GM12878 (cell line): ENCODE data around the gene FOXD2. TPM values are rescaled to one million over a fixed set of nuclear protein-coding genes. Genes with fewer than 3 reads are reported as not detected.

Source experiments
- CHD2 ChIP-seq: IDR thresholded peaks from 2 replicates; pipeline ENCODE4 v1.6.1; 2011; ENCODE audit warnings: low read depth, low read length, improper control_type of control experiment, borderline replicate concordance
- CTCF ChIP-seq, 3 experiments: IDR thresholded peaks in 2 of 3; conservative IDR thresholded peaks in 1 of 3; 2 replicates each; pipeline ENCODE4 v1.5.1; 2011; ENCODE audit warnings: low read depth in 3 of 3, low read length in 3 of 3, mild to moderate bottlenecking in 3 of 3, control low read depth in 2 of 3, moderate library complexity in 2 of 3, inconsistent platforms in 1 of 3, mixed read lengths in 1 of 3; ENCODE audit not compliant: control insufficient read depth in 2 of 3, insufficient read depth in 1 of 3; ENCODE audit errors: extremely low read depth in 1 of 3
- EED ChIP-seq: sonication (generic); IDR thresholded peaks from 2 replicates; pipeline ENCODE4 v1.6.1; 2016; ENCODE audit warnings: antibody characterized with exemption, low read depth
- EGR1 ChIP-seq, 2 experiments: IDR thresholded peaks; 1 replicate in 1 of 2; 2 replicates in 1 of 2; pipeline ENCODE4 v1.6.1; 2011 to 2012; ENCODE audit warnings: low read depth in 2 of 2, low read length in 2 of 2, borderline replicate concordance in 1 of 2, mild to moderate bottlenecking in 1 of 2, moderate library complexity in 1 of 2
- IKZF1 ChIP-seq: fragments of 450-650 bp; conservative IDR thresholded peaks from 2 replicates; pipeline ENCODE4 v1.6.1; 2017; ENCODE audit warnings: antibody characterized with exemption, mild to moderate bottlenecking
- IKZF2 ChIP-seq, 2 experiments: fragments of 450-650 bp; IDR thresholded peaks; 2 replicates each; pipeline ENCODE4 v1.6.1; 2017; ENCODE audit warnings: mild to moderate bottlenecking in 2 of 2, moderate library complexity in 2 of 2
- LARP7 ChIP-seq: fragments of 450-650 bp; IDR thresholded peaks from 2 replicates; pipeline ENCODE4 v1.6.1; 2017; ENCODE audit warnings: mild to moderate bottlenecking
- MAX ChIP-seq: IDR thresholded peaks from 2 replicates; pipeline ENCODE4 v1.6.1; 2012; ENCODE audit warnings: low read depth, low read length, improper control_type of control experiment
- NBN ChIP-seq: fragments of 450-650 bp; IDR thresholded peaks from 2 replicates; pipeline ENCODE4 v1.6.1; 2016
- NR2C1 ChIP-seq: fragments of 450-650 bp; IDR thresholded peaks from 2 replicates; pipeline ENCODE4 v1.6.1; 2017; ENCODE audit warnings: antibody characterized with exemption, mild to moderate bottlenecking, moderate library complexity
- POLR2A ChIP-seq: IDR thresholded peaks from 2 replicates; pipeline ENCODE4 v1.6.1; 2011; ENCODE audit warnings: low read depth, mild to moderate bottlenecking, low read length
- RAD21 ChIP-seq: IDR thresholded peaks from 2 replicates; pipeline ENCODE4 v1.6.1; 2011; ENCODE audit warnings: mild to moderate bottlenecking, low read depth, low read length, moderate library complexity; ENCODE audit not compliant: insufficient read depth
- REST ChIP-seq: IDR thresholded peaks from 2 replicates; pipeline ENCODE4 v1.6.1; 2012; ENCODE audit warnings: mild to moderate bottlenecking, low read depth, low read length
- SIN3A ChIP-seq: IDR thresholded peaks from 2 replicates; pipeline ENCODE4 v1.6.1; 2012; ENCODE audit warnings: low read depth, low read length, improper control_type of control experiment
- SMAD5 ChIP-seq: IDR thresholded peaks from 2 replicates; pipeline ENCODE4 v1.6.1; 2016; ENCODE audit warnings: antibody characterized with exemption, low read depth
- SMARCA5 ChIP-seq: fragments of 450-650 bp; IDR thresholded peaks from 2 replicates; pipeline ENCODE4 v1.6.1; 2017; ENCODE audit warnings: mild to moderate bottlenecking
- STAT3 ChIP-seq: IDR thresholded peaks from 2 replicates; pipeline ENCODE4 v1.6.1; 2011; ENCODE audit warnings: low read depth, low read length, improper control_type of control experiment
- WRNIP1 ChIP-seq: IDR thresholded peaks from 2 replicates; pipeline ENCODE4 v1.6.1; 2011; ENCODE audit warnings: low read depth, low read length, improper control_type of control experiment, borderline replicate concordance
- ZBED1 ChIP-seq: IDR thresholded peaks from 2 replicates; pipeline ENCODE4 v1.6.1; 2016; ENCODE audit warnings: borderline replicate concordance
- ZNF24 ChIP-seq: fragments of 450-650 bp; IDR thresholded peaks from 2 replicates; pipeline ENCODE4 v1.6.1; 2017; ENCODE audit warnings: antibody characterized with exemption, mild to moderate bottlenecking
- ZNF592 ChIP-seq: fragments of 450-650 bp; IDR thresholded peaks from 2 replicates; pipeline ENCODE4 v1.6.1; 2017; ENCODE audit warnings: mild to moderate bottlenecking, moderate library complexity
- polyA plus RNA-seq, 11 experiments: library from polyadenylated mRNA; depleted of rRNA in 4 of 11; unstranded in 6 of 11; stranded (reverse) in 5 of 11; fragments of >200 nt; fragmentation: Nextera tagmentation in 4 of 11; fragmentation: Illumina TruSeq in 1 of 11; extraction: Ambion mirVana in 4 of 11; extraction: Trizol in 1 of 11; gene quantifications; 1 replicate in 1 of 11; 2 replicates in 10 of 11; pipeline versions ENCODE4 v1.2.1 to v1.2.3, GENCODE V29; 2011 to 2016; ENCODE audit warnings: inconsistent platforms in 2 of 11, missing spikeins in 2 of 11, low read depth in 1 of 11
- total RNA-seq, 4 experiments: library from RNA; depleted of rRNA in 3 of 4; stranded (reverse); fragments of >200 nt in 3 of 4; fragmentation: Illumina TruSeq in 1 of 4; extraction: Trizol in 1 of 4; gene quantifications; 2 replicates each; pipeline versions ENCODE4 v1.2.1 to v1.2.3, GENCODE V29; 2013 to 2021

FOXD2 gene
- total and polyA plus RNA-seq, 10 of the 15 experiments (the other 5 are each of a cell fraction or from before 2014, with no cell fraction given): under 0.01 to 0.27 (median 0.04) TPM; not detected in 1

GRCh38 chr1:47437447-47438164, at the start of gene FOXD2 (continued):
- TF ChIP-seq IKZF2 (IDR thresholded peaks at IDR 0.05) (0 out of 4 replicates have a peak, but pooled peaks of 1 of the 2 experiments have one; percentile 45), SMAD5 (no peak), STAT3 (no peak), SMARCA5 (peak; percentile 93), SIN3A (peak; percentile 44), CHD2 (peak; percentile 68), IKZF1 (peak; percentile 73), CTCF (IDR thresholded peaks at IDR 0.05 in 2 of 3, conservative IDR thresholded peaks at IDR 0.05 in 1 of 3; ENCODE audit: control insufficient read depth in 2 of 3, extremely low read depth in 1 of 3, insufficient read depth in 1 of 3, low read depth in 3 of 3, low read length in 3 of 3) (peak; percentile 70 to 81 (median 75)), POLR2A (peak; percentile 70), LARP7 (peak; percentile 31; the same call in 1 of the 2 replicates), NBN (peak; percentile 61; the same call in 1 of the 2 replicates), ZNF24 (0 out of 2 replicates have a peak, but pooled peaks have one; percentile 20), MAX (no peak), EGR1 (IDR thresholded peaks at IDR 0.05; ENCODE audit: borderline replicate concordance in 1 of 2, low read depth in 2 of 2, low read length in 2 of 2) (peak in 1 of 2 experiments; percentile 69; a peak in 1 of 3 replicates), RAD21 (peak; percentile 21; the same call in 1 of the 2 replicates), WRNIP1 (no peak), ZBED1 (no peak), ZNF592 (peak; percentile 84), NR2C1 (0 out of 2 replicates have a peak, but pooled peaks have one; percentile 12), REST (no peak), EED (peak; percentile 28; the same call in 1 of the 2 replicates)
